Activated CD8-positive, alpha-beta memory T cell treated with anti-CD3 and anti-CD28 coated beads, Interleukin-2, amount 50 U/mL, for 1 hour (primary cell): ENCODE results near the gene C10orf120.

Experiments used
- DNase-seq: peaks from one replicate; pipeline ENCODE4 v3.0.0-alpha.2; 2020; ENCODE audit errors: extremely low read depth

The C10orf120 gene

DNA sequence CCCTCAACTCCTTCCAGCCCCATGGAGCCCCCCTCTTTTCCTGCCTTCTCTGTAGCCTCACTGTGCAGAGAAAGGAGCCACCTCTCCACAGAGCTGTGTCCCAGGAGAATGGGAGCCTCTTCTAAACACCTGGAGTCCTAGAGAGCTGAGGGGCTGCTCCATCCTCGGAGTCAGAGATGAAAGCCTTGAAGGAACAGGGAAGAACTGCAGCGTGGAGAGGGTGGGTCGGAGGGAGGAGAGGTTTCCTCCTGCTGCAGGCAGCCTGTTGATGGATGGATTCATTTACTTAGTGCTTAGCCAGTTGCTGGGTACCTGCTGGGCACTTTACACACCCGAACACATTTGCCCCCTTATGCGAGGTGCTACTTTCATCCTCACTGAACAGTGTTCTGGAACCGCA lies 39.0 kb downstream of the C10orf120 start:
- DNase-seq, result no peak

DNA sequence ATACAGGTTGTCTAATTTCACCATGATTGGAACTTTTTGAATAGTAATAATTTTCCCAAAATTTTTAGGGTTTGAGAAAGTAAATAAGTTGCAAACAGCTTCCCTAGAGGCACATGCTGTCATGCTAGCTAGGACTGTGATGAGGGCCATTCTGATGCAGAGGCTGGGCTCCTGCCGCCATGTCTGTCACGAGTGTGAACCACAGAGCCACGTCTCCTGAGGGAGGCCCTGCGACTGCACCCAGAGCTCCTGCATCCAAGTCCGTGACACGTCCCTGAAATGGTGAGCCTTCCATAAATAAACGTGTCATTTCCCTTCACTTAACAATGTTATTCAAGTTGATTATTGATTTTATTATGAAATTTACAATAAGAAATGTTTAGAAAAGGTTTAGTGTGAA lies 40.0 kb downstream of the C10orf120 start:
- DNase-seq, result no peak

- no peak for DNase-seq
Observed at GRCh38 chr10:122659126-122659525, 40.5 kb downstream of the C10orf120 start.

DNA sequence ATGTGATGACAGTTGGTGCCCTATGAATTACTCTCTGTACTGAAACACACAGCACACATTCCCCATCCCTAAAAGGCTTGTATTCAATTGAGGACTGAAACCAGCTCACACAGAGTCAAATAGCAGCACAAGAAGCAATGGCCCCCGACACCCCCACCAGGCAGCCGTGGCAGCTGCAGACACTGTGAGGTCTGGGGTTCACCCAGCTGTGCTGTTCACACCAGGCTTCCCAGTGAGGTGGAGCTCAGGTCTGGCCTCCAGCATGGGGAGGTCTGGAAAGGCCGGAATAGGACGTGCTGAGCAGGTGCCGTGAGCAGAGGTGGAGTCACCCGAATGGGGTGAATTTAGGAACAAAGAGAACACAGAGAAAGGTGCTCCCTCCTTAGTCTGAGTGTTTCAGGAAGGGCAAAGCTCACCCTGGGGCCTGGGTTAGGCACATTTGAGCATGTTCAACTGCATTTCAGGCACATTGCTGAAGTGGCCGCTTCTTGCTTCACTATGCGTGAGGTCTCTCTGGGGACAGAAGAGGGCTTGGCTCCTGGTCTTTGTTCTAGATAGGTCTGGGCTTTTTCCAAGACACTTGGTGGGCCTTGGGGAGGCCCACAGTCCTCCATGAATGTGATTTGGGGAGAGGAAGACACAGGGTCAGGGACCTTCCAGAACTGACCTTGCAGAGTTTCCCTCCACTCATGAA lies 41.1 kb downstream of the C10orf120 start:
- no peak for DNase-seq

GRCh38 chr10:122657729-122658128 lies 41.9 kb downstream of the C10orf120 start:
- no peak for DNase-seq

GRCh38 chr10:122657255-122657654 lies 42.4 kb downstream of the C10orf120 start:
- no peak for DNase-seq

- no peak for DNase-seq
Observed at GRCh38 chr10:122656741-122657140, 42.9 kb downstream of the C10orf120 start.

GRCh38 chr10:122656308-122656705 lies 43.3 kb downstream of the C10orf120 start:
- no peak for DNase-seq

- DNase-seq, result no peak
Observed at GRCh38 chr10:122655524-122656307, 43.9 kb downstream of the C10orf120 start.

DNA sequence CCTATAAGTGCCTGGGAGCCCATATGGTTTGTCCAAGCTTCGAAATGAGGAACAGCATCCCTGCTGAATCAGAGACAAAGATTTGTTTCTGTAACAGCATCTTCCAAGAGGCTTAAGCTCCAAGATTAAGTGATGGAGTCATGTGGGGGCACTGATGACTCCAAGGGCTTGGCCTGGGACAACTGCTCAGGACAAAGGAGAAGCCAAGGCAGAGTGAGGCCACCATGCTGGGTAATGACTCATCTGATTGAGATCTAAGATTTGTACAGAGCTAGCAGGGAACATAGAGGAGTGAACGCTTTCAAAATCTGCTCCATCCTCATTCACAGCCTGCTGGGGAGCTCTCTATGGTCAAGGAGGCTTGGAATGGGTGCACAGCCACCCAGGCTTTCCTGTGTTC lies 49.3 kb downstream of the C10orf120 start:
- no peak for DNase-seq

DNA sequence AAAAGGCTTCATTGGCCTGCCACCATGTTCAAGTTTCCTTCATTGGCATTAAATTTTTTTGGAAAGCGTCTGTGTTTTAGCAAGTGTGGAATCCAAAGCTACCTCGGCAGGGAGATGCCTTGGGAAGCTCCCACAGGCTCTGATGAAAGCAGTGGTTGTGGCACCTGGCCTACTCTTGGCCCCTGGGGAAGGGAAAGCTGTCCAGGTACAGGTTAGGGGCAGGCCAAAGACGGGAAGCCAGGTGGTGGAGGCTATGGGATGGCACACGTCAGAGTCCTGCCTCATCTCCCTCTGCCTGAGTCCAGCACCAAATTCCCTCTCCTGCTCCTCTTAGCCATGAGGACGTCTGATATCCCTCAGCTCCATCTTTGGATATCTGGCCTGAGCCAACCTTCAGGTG lies 49.7 kb downstream of the C10orf120 start:
- no peak for DNase-seq

GRCh38 chr10:122648599-122649428 lies 50.8 kb downstream of the C10orf120 start:
- DNase-seq, result no peak
